GM12878 (cell line): ENCODE data around the gene LRWD1.
"Not testable (repeated sequence)": the region's sequence is repeated elsewhere in the genome, so short reads cannot be mapped to it uniquely, and the experiment has no call there.

Experiments used
- CTCF ChIP-seq, 3 experiments: IDR thresholded peaks in 2 of 3; conservative IDR thresholded peaks in 1 of 3; 2 replicates each; pipeline ENCODE4 v1.5.1; 2011; ENCODE audit warnings: low read depth in 3 of 3, low read length in 3 of 3, mild to moderate bottlenecking in 3 of 3, control low read depth in 2 of 3, moderate library complexity in 2 of 3, inconsistent platforms in 1 of 3, mixed read lengths in 1 of 3; ENCODE audit not compliant: control insufficient read depth in 2 of 3, insufficient read depth in 1 of 3; ENCODE audit errors: extremely low read depth in 1 of 3
- ELK1 ChIP-seq: IDR thresholded peaks from 2 replicates; pipeline ENCODE4 v1.6.1; 2012; ENCODE audit warnings: low read depth, low read length, improper control_type of control experiment
- HCFC1 ChIP-seq: fragments of 150-350 bp; IDR thresholded peaks from 2 replicates; pipeline ENCODE4 v1.6.1; 2014; ENCODE audit warnings: low read length
- PBX3 ChIP-seq: IDR thresholded peaks from 2 replicates; pipeline ENCODE4 v1.6.1; 2011; ENCODE audit warnings: mild to moderate bottlenecking, low read depth, low read length, moderate library complexity; ENCODE audit not compliant: insufficient replicate concordance
- POLR2A ChIP-seq: IDR thresholded peaks from 2 replicates; pipeline ENCODE4 v1.6.1; 2011; ENCODE audit warnings: low read depth, mild to moderate bottlenecking, low read length
- SP1 ChIP-seq: IDR thresholded peaks from one replicate; pipeline ENCODE4 v1.6.1; 2011; ENCODE audit warnings: low read depth, low read length
- SPI1 ChIP-seq: IDR thresholded peaks from 2 replicates; pipeline ENCODE4 v1.6.1; 2011; ENCODE audit warnings: low read depth, mild to moderate bottlenecking, low read length, moderate library complexity, borderline replicate concordance; ENCODE audit not compliant: insufficient read depth
- STAT1 ChIP-seq: fragments of 450-650 bp; conservative IDR thresholded peaks from 2 replicates; pipeline ENCODE4 v1.6.1; 2014; ENCODE audit warnings: antibody characterized with exemption, mild to moderate bottlenecking
- TAF1 ChIP-seq: IDR thresholded peaks from 2 replicates; pipeline ENCODE4 v1.6.1; 2011; ENCODE audit warnings: mild to moderate bottlenecking, low read depth, low read length, borderline replicate concordance

- not testable (repeated sequence) for TF ChIP-seq ELK1; CTCF (IDR thresholded peaks at IDR 0.05 in 2 of 3, conservative IDR thresholded peaks at IDR 0.05 in 1 of 3; ENCODE audit: control insufficient read depth in 2 of 3, extremely low read depth in 1 of 3, insufficient read depth in 1 of 3, low read depth in 3 of 3, low read length in 3 of 3); PBX3; HCFC1; SPI1; SP1; POLR2A; TAF1; STAT1
Measured at GRCh38 chr7:102490529-102491075, 25.8 kb downstream of the LRWD1 start.
